HTR-8/SVneo (cell line): ENCODE measurements around the gene AQP12A.
"Not testable (repeated sequence)": the region's sequence is repeated elsewhere in the genome, so short reads cannot be mapped to it uniquely, and the experiment has no call there.

ENCODE experiments used
- DNase-seq: peaks from one replicate; pipeline ENCODE4 v3.0.0; 2011; ENCODE audit warnings: low spot score, mixed read lengths; ENCODE audit not compliant: insufficient read length
- FAIRE-seq: peaks from 2 replicates; lab custom pipeline; 2011; peaks lifted over from hg19 to GRCh38; lab: Jason Lieb, UNC

AQP12A gene

GRCh38 chr2:240685771-240686371 is 5.8 kb upstream of the AQP12A start:
- DNase-seq (no peak), FAIRE-seq (no peak)

GRCh38 chr2:240686460-240686859 is 5.2 kb upstream of the AQP12A start:
- FAIRE-seq = no peak

GRCh38 chr2:240687045-240687740 is 4.5 kb upstream of the AQP12A start:
- FAIRE-seq (no peak), DNase-seq (no peak)

More at GRCh38 chr2:240686460-240686859, 5.2 kb upstream of the AQP12A start:
- DNase-seq = no peak

GRCh38 chr2:240687741-240688552 is 3.7 kb upstream of the AQP12A start:
- FAIRE-seq (no peak), DNase-seq (no peak)

- DNase-seq = no peak
- no peak for FAIRE-seq
These were observed 3.1 kb upstream of the AQP12A start for GRCh38 chr2:240688553-240688919.

- DNase-seq = no peak
- no peak for FAIRE-seq
These were observed 1.7 kb upstream of the AQP12A start for GRCh38 chr2:240689975-240690374.

- DNase-seq = not testable (repeated sequence)
- FAIRE-seq = peak; percentile 26
These were observed 1.1 kb upstream of the AQP12A start for GRCh38 chr2:240690421-240691074.

- not testable (repeated sequence) for FAIRE-seq, DNase-seq
These were observed 615 bp upstream of the AQP12A start for GRCh38 chr2:240691075-240691427.

GRCh38 chr2:240692583-240693561 is 1.2 kb downstream of the AQP12A start:
- DNase-seq = not testable (repeated sequence)
- FAIRE-seq = peak; percentile 9

- not testable (repeated sequence) for FAIRE-seq, DNase-seq
These were observed 2.6 kb downstream of the AQP12A start for GRCh38 chr2:240694304-240694703.

GRCh38 chr2:240695593-240695992 is 3.9 kb downstream of the AQP12A start:
- FAIRE-seq = peak; percentile 16
- not testable (repeated sequence) for DNase-seq

GRCh38 chr2:240696469-240696868 is 4.8 kb downstream of the AQP12A start:
- DNase-seq, FAIRE-seq: not testable (repeated sequence)

GRCh38 chr2:240698852-240699561 is 7.3 kb downstream of the AQP12A start:
- FAIRE-seq = peak; percentile 95
- not testable (repeated sequence) for DNase-seq

- peak; percentile 58 for FAIRE-seq
- not testable (repeated sequence) for DNase-seq
These were observed 8.2 kb downstream of the AQP12A start for GRCh38 chr2:240699835-240700234.

GRCh38 chr2:240700616-240701015 is 8.9 kb downstream of the AQP12A start:
- not testable (repeated sequence) for DNase-seq, FAIRE-seq

GRCh38 chr2:240701091-240701735 is 9.5 kb downstream of the AQP12A start:
- FAIRE-seq (no peak), DNase-seq (no peak)

- no peak for DNase-seq
- FAIRE-seq = no peak
These were observed 10.3 kb downstream of the AQP12A start for GRCh38 chr2:240701736-240702639.
